Measurements from ENCODE around the gene GANAB.

DNA sequence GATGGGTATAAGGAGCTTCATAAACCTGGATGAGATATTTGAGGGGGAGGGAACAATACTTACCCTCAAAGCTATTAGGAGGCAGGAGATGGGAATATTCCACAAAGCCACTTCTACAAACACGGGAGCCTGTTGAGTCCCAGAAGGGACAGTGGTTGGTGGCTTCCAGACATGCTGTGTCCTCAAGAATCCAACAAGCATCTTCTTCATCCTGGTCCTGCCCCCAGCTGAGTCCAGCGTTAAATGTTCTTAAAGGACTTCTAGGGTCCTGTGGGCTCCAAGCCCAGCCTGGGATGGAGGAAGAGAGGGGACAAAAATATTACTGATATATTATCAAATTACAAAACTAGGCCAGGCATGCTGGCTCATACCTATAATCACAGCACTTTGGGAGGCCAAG, 21.0 kb upstream of the GANAB start:
- TF ChIP-seq FOXK2 (IDR thresholded peaks at IDR 0.05) (no peak), HDGF (IDR thresholded peaks at IDR 0.05; ENCODE audit: borderline replicate concordance) (no peak), BHLHE40 (IDR thresholded peaks at IDR 0.05; ENCODE audit: borderline replicate concordance) (no peak), SP1 (IDR thresholded peaks at IDR 0.05) (no peak), ELF4 (IDR thresholded peaks at IDR 0.05) (no peak), FOXA1 (IDR thresholded peaks at IDR 0.05) (no peak), FOXM1 (IDR thresholded peaks at IDR 0.05; ENCODE audit: borderline replicate concordance) (no peak), TARDBP (IDR thresholded peaks at IDR 0.05) (no peak), L3MBTL2 (conservative IDR thresholded peaks at IDR 0.05) (no peak), CTBP1 (IDR thresholded peaks at IDR 0.05; ENCODE audit: borderline replicate concordance) (no peak), ZNF384 (IDR thresholded peaks at IDR 0.05) (no peak), ARNT (IDR thresholded peaks at IDR 0.05) (no peak)
- TF ChIP-seq, protein P1, sequence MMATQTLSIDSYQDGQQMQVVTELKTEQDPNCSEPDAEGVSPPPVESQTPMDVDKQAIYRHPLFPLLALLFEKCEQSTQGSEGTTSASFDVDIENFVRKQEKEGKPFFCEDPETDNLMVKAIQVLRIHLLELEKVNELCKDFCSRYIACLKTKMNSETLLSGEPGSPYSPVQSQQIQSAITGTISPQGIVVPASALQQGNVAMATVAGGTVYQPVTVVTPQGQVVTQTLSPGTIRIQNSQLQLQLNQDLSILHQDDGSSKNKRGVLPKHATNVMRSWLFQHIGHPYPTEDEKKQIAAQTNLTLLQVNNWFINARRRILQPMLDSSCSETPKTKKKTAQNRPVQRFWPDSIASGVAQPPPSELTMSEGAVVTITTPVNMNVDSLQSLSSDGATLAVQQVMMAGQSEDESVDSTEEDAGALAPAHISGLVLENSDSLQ (IDR thresholded peaks at IDR 0.05): no peak

Measured in HEK293T (cell line).